ENCODE results near the gene GPR55. TPM values are rescaled to one million over a fixed set of nuclear protein-coding genes. Genes with fewer than 3 reads are reported as not detected.

GPR55 gene
- total and polyA plus RNA-seq, 10 of the 15 experiments (the other 5 are each of a cell fraction or from before 2014, with no cell fraction given): 2.1 to 30.1 (median 16.2) TPM

- TF ChIP-seq GABPA (IDR thresholded peaks at IDR 0.05; ENCODE audit: low read depth): no peak
- no peak for TF ChIP-seq NFIC (IDR thresholded peaks at IDR 0.05; ENCODE audit: low read depth, low read length)
Measured at GRCh38 chr2:230952226-230952956, 27.3 kb upstream of the GPR55 start (continued).

- peaks cover 92% of the 10 kb centered on the region for H3K4me1 ChIP-seq (ENCODE audit: control insufficient read depth, insufficient read depth, low read length)
- intact Hi-C loops (cut with micrococcal nuclease; ENCODE audit: unreplicated experiment): loop anchor here (10.0 kb wide), 1 partner anchor 367 kb away; no protein-coding TSS in a partner anchor
Measured at GRCh38 chr2:230951396-230951795, 26.4 kb upstream of the GPR55 start.

More at GRCh38 chr2:230951396-230951795, 26.4 kb upstream of the GPR55 start:
- Histone ChIP-seq H3K9me3 (replicated peaks; ENCODE audit: control insufficient read depth, insufficient read depth, low read length) (no peaks in the 10 kb centered on the region; the same call in 2 of the 3 replicates), H3K4me2 (ENCODE audit: control insufficient read depth, insufficient read depth) (peak overlapping the region; percentile 88; the same call in 1 of the 2 replicates), H3K9ac (ENCODE audit: control insufficient read depth, insufficient read depth, low read length) (peak overlapping the region; percentile 89), H2AFZ (ENCODE audit: control insufficient read depth, low read depth, low read length) (no peak overlapping the region), H3K27ac (ENCODE audit: control insufficient read depth, insufficient read depth) (peak overlapping the region; percentile 99), H4K20me1 (ENCODE audit: control insufficient read depth, insufficient read depth) (no peaks in the 10 kb centered on the region), H3K27me3 (replicated peaks in 1 of 2; ENCODE audit: control insufficient read depth in 2 of 2, insufficient read depth in 2 of 2, low read length in 1 of 2) (no peaks in the 10 kb centered on the region), H3K36me3 (ENCODE audit: control insufficient read depth in 2 of 2, insufficient read depth in 2 of 2, low read length in 1 of 2) (peaks cover 0 to 7% of the 10 kb centered on the region in 2 experiments; a peak in 3 of 4 replicates), H3K4me3 (no peak overlapping the region), H3K79me2 (ENCODE audit: control insufficient read depth, insufficient read depth, low read length) (peaks cover 77% of the 10 kb centered on the region)
- no TSS peak for BruUV-seq (replicated peaks)
- 3% methylated on average over 2 of the region's 2 CpGs for WGBS (ENCODE audit: insufficient coverage, insufficient replicate concordance, low lambda C conversion rate, missing lambda C conversion rate)
- ChIA-PET SMC1A (ENCODE audit: uncharacterized antibody, unreplicated experiment) (interaction anchor here (19.5 to 21.6 kb wide), 3 partner anchors 19 to 33 kb away, joined by 248 to 411 read pairs (median 266); partner anchors contain the start of gene GPR55), POLR2A (interaction anchor here (0.6 to 17.2 kb wide), 7 partner anchors 10 to 334 kb away, joined by 3 to 192 read pairs (median 5); partner anchors contain the start of gene GPR55), CTCF (interaction anchor here (0.6 to 28.4 kb wide), 7 partner anchors 7 to 50 kb away, joined by 3 to 372 read pairs (median 4); partner anchors contain the start of gene GPR55), RAD21 (ENCODE audit: unreplicated experiment) (interaction anchor here (1.1 to 22.2 kb wide), 7 partner anchors 19 to 49 kb away, joined by 3 to 400 read pairs (median 5); no protein-coding TSS in a partner anchor)
- ATAC-seq (no peak), DNase-seq (ENCODE audit: low read depth, low spot score) (no peak), FAIRE-seq (no peak)
- in situ Hi-C loops (cut with MboI): loop anchor here (10.0 kb wide), 1 partner anchor 287 kb away; no protein-coding TSS in a partner anchor
- TF ChIP-seq SMAD1 (IDR thresholded peaks at IDR 0.05; ENCODE audit: low read depth, partially characterized antibody): no peak
- no peak for TF ChIP-seq FOS (IDR thresholded peaks at IDR 0.05; ENCODE audit: borderline replicate concordance, extremely low read depth, insufficient read length)
- no peak for TF ChIP-seq E4F1 (IDR thresholded peaks at IDR 0.05; ENCODE audit: borderline replicate concordance, partially characterized antibody)
- peak; percentile 75 for TF ChIP-seq ZNF687 (IDR thresholded peaks at IDR 0.05)
- TF ChIP-seq POU2F2 (IDR thresholded peaks at IDR 0.05; ENCODE audit: borderline replicate concordance, low read depth, low read length): peak; percentile 9; the same call in 1 of the 3 replicates
- no peak for TF ChIP-seq SMARCA5 (IDR thresholded peaks at IDR 0.05)
- no peak for TF ChIP-seq CEBPB (IDR thresholded peaks at IDR 0.05; ENCODE audit: borderline replicate concordance in 1 of 2, low read depth in 2 of 2, low read length in 2 of 2)
- TF ChIP-seq RUNX3 (IDR thresholded peaks at IDR 0.05; ENCODE audit: low read length): no peak
